HG03565 (cell line): ENCODE measurements around the gene SFXN2.
A peak's percentile ranks its signal among the peaks of the same experiment; 100 is the strongest.
"Not testable (repeated sequence)": the region's sequence is repeated elsewhere in the genome, so short reads cannot be mapped to it uniquely, and the experiment has no call there.

Experiments
- ATAC-seq: cut with Tn5 transposase; IDR thresholded peaks from one replicate; pipeline ENCODE4 v1.9.1; 2021; ENCODE audit warnings: mild to moderate bottlenecking, moderate library complexity; ENCODE audit not compliant: unreplicated experiment

The SFXN2 gene, protein sequence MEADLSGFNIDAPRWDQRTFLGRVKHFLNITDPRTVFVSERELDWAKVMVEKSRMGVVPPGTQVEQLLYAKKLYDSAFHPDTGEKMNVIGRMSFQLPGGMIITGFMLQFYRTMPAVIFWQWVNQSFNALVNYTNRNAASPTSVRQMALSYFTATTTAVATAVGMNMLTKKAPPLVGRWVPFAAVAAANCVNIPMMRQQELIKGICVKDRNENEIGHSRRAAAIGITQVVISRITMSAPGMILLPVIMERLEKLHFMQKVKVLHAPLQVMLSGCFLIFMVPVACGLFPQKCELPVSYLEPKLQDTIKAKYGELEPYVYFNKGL

DNA sequence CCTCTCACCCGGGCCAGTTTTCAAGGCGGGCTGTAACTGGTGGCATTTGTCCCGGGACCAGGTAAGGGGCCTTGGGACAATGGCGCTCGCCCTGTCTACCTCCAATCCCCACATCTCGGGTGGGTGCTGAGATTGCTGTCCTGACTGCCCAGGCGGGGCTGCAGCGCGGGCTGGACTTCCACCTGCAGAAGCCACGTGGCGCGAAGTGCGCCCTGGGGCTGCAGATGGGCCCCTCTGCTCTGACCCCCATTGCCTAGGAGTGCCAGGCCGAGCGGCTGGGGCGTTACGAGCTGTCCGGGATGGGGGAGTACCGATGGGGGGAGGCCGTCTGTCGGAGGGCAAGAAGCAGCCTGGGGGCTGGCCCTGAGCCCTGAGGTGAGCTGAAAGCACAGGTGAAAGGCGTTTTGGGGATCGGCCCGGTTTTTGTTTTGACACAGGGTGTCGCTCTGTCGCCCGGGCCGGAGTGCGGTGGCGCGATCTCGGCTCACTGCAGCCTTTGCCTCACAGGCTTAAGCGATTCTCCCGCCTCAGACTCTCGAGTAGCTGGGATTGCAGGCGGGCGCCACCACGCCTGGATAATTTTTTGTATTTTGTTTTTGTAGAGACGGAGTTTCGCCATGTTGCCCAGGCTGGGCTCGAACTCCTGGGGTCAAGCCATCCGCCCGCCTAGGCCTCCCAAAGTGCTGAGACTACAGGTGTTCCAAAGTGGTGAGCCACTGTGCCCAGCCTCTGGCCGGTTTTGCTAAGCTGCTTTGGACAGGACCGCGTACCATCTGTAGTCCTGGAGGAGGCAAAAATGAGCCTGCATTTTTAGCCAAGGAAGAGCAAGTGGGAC lies at the start of gene SFXN2:
SFXN2 (plus strand) TSS at position 16 of the 835 bp plus-strand sequence. CDS start 12,001 bp downstream, outside the sequence.
- ATAC-seq: peak; percentile 16

DNA sequence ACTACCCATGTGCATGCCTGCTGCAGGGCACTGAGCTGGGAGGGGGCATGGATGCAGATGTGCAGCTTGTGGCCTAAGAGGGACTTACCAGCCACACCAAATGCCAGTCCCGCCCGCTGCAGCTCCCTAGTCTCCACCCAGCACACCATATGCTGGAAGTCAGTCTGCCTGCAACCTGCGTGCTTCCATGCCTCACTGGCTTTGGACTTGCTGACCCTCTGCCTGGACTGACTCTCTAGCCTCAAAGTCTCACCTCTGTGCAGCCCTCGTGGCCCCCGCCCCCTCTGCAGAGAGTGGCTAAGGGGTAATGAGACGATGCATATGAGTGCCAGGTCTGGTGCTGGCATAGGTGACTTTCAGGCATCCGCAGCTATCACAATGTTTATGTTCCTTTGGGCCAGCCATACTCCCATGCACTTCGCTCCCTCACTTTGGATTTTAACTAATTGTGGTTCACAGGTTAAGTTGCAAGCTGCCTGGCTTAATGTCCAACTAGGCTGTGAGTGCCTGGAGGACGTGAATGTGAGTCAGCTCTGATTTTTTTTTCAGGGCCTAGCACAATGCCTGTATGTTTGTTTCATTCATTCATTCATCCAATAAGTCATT lies 48.4 kb upstream of the SFXN2 start:
- ATAC-seq: no peak

DNA sequence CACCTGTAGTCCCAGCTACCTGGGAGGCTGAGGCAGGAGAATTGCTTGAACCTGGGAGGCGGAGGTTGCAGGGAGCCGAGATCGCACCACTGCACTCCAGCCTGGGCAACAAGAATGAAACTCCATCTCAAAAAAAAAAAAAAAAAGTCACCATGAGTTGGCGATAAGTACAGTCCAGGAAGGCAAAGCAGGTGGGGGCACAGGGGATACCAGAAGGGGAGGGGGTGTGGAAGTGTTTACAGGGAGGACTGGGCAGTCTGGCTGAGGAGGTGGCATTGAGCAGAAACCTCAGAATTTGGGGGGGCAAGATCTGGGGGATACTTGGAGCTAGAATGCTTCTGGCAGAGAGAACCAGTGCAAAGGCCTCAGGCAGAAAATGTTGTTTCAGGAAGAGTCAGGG lies 47.0 kb upstream of the SFXN2 start:
- not testable (repeated sequence) for ATAC-seq

DNA sequence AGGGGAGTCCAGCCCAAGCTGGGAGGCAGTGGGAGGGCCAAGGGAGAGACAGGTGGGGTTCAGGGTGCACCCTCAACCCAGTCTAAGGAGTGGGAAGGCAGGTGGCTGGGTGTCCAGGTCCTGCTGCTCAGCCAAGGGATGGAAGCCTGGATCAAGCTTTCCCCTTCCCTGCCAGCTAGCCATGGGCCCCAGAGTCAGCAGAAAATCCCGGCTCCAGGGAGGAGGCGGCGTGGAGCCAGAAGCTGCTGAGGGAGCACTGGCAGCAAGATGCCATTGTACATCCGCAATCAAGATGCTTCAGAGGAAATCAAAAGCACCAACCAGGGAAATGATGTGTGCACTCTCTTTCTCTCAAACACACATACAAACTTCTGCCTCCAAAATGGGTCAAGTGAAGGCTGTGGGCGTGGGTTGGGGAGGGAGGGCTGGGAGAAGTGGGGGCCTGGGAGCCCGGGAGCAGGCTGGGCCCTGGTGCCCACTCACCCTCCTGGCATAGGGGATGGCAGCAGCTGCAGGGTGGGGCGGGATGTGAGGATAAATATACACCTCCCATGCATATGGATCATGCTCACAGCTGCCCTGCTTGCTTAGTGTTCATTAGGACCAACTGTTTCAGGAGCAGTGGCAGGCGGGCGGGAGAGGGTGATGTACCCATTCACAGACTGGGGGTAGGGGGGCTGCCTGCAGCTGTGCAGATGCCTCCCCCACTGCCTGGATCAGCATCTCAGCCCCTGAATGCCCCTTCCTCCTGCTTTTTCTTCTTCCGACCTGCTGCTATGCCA lies 45.9 kb upstream of the SFXN2 start:
- no peak for ATAC-seq

DNA sequence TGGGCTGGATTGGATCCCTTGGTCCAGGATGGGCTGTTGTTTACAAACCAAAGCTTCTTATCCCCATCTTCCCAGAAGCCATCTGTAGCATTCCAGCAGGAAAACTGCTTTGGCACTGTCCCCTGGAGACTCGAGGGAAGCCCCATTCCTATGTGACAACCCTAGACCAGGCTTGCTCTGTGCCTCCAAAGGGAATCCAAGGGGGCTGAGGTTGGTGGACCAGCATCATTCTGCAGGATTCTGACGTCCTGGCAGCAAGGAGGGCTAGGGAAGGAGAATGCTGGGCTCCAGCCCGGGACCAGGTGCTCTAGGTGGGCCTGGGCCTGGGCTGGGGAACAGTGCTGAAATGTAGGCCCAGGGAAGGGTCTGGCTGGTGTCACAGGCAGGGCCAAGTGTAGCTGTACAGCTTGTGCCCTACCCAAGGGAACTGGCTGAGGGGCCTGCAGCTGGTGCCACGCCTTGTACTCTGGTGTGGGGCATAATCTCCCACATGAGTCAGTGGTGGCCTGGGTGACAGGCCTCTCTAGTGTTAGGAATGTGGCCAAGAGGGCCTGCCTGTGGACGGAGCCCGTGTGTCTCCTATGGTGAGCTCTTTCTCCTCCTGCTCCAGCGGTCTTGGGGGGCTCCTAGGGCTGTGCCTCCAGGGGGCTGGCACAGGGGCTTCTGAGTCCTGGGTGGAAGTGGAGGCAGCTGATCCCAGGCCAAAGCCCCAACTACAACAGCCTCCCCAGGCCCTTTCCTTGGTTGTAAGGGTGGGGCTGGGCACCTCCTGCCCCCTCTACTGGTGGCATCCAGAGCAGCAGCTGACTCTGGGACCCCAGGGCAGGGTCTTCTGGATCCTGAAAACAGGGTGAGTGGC lies 45.0 kb upstream of the SFXN2 start:
- ATAC-seq: no peak

DNA sequence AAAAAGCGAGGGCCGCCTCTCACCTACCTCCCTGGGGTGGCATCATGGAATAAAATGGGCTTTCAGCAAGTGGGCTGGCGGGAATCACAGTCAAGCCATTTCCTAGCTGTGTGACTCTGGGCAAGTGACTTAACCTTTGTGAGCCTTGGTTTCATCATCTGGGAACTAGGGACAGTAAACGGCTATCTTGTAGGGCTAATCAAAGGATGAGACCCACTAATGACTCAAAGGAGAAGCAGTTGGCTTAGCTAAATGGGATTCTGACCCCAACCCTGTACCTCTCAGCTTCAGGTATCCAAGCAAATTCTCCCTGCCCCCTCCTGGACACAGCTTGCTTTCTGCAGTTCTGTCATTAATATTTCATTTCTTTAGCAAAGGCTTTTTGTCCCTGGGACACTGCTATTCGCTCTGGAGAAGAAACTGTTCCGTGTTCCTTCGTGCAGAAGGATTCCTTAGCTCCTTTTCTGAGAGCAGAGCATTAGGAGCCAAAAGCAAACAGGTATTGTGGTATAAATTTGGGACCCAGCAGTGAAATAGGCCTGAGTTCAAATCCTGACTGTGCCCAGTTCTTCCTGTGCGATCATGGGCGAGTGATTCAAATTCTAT lies 44.3 kb upstream of the SFXN2 start:
- no peak for ATAC-seq

DNA sequence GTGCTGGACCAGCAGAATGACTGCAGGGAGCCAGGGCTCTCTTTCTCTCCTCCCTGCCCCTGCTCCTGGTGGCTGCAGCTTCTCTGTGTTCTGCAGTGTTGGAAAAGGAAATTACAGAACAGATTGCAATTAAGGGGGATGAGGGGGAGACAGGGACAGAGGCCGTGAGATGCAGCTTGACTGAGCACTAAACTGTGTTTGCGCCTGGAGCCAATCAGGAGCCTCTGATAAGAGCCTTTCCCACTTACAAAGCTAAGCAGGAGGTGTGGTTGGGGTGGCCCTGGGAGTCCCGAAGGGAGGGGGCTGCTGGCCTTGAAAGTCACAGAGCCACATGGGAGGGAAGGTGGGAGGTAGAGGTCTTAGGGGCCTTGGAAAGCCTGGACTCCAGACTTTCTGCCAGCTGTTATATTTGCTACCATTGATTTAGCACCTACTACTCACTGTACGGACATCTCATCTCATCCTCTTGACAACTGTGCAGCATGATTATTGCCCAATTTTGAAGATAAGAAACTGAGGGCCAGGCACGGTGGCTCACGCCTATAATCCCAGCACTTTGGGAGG lies 43.5 kb upstream of the SFXN2 start:
- ATAC-seq: no peak

DNA sequence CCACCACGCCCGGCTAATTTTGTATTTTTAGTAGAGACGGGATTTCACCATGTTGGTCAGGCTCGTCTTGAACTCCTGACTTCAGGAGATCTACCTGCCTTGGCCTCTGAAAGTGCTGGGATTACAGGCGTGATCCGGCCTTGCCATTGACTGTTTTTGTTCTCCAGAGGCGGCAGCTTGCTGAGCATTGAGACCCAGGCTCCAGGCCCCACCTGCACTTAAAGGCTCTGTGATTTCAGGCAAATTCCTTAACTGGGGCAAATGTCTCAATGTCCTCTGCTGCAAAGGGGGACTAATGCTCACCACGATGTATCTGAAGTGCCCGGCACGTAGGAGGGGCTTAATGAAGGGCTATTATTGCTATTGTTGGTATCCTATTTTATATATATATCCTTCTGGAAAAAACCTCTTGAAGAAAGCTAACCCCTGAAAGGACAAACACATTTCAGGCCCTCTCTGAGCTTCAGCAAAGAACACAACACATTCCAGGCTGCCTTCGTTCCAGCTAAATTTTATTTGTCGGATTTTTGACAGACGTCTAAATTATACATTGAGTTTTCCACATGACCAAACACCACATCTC lies 41.1 kb upstream of the SFXN2 start:
- ATAC-seq: no peak

DNA sequence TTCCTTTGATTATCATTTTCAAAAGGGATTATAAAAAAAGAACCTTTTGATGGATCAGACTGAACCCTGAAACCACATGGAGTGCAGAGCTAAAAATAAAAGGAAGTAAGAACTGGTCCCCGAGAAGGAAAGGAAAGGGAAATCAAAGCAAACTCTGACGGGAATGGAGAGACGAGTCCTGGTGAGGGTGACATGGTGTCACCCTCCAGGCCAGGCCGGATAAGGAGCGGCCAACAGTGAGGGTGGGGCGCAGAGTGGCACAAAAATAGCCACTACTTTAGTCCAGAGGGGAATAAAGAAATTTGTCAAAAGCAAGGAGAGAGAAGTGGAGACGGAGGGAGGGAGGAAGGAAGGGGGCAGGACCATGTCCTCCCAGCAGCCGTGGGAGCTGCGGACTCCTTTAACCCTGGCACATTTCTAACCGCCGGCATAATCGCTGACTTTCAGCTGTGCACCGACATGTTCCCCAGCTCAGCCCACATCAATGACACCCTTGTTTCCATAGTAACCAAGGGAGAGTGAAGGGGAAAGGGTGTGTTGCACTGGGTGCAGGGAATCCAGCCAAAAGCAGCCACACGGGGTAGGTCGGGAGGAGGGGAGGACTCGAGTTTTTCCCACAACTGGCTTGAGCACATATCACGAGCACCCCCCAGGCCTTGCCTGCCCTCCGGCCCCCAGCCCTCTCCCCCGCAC lies 40.5 kb upstream of the SFXN2 start:
- ATAC-seq: no peak

DNA sequence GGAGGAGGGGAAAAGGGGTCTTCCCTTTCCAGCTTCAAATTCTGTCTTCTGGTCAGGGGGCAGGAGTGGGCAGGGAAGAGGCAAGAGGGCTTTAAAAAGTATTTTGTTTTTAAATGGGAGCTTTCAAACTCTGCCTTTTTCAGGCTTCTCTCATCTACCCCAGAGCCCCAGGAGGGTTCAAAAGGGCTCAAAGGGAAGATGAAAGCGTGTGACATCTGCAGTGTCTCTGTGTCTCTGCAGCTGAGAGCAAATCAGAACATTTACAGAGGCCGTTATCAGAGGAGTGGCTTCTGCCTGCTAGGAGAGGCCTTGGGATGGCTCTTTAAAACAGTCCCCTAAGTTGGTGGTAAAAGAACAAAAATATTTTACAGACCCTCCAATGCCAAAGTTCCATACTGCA lies 39.9 kb upstream of the SFXN2 start:
- ATAC-seq: no peak

DNA sequence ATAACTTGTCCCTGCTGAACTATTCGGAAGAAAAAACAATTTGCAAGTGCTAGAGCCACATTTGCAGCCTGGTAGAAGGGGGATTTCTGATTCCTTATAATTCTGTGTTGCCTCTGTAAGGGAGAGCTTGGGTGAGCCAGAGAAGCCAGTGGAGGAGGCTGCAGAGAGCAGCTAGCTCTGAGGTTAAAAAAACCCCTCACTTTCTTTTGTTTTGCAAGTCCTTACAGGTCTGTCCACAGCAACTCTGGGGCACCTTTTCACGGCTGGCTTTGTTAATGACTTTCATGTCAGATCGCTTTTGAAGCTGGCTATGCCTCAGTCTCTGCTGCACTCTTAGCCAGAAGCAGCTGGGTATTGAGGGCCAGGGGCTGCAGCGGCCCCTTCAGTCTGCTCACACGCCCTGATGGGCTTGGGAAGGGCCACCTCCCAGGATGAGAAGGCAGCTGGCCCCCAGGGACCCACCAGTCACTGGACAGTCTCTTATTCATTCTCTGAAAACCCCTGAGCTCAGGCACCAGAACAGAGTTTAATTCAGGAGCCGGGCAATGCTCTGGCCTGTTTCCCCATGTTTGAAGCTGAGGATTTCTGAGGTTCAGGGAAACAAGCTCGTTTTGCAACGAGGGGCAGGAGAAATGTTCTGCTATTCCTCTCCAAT lies 39.3 kb upstream of the SFXN2 start:
- no peak for ATAC-seq

DNA sequence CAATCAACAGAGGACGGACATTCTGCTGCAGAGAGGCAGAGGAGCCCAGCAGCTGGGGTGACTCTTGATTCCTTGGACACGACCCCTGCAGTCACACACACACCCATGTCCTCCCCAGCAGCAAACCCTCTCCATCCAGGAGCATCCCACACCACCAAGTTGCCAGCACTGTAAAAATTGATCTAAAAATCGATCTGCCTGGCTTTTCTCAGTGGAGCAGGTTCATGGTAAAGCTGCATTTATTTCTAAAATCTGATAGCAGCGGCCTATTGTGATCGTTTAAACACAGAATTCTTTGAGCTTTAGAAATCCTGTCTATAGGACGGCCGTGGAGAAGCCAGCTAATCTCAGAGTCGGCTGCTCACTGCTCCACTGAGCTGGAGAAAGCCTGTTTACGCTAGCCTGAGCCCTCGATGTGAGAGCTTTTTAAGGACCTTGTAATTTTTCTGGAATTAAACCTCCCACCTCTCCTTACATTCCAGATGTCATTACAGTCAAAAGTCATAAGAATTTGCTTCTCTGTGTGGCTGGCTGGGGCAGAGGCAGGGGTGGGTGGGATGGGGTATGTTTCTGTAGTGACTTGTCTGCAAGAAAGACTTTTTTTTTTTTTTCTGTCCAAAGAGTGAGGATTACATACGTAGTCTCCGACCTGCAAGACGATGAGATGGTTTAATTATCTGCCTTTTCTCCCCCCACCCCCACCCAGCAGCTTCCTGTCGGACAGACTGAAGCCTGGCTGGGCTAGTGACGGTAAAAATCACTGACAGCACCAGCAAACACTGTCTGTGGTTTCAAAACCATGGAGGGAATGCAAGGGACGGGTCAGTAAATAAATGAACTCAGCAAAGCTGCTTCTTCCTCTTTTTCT lies 38.5 kb upstream of the SFXN2 start:
- no peak for ATAC-seq

DNA sequence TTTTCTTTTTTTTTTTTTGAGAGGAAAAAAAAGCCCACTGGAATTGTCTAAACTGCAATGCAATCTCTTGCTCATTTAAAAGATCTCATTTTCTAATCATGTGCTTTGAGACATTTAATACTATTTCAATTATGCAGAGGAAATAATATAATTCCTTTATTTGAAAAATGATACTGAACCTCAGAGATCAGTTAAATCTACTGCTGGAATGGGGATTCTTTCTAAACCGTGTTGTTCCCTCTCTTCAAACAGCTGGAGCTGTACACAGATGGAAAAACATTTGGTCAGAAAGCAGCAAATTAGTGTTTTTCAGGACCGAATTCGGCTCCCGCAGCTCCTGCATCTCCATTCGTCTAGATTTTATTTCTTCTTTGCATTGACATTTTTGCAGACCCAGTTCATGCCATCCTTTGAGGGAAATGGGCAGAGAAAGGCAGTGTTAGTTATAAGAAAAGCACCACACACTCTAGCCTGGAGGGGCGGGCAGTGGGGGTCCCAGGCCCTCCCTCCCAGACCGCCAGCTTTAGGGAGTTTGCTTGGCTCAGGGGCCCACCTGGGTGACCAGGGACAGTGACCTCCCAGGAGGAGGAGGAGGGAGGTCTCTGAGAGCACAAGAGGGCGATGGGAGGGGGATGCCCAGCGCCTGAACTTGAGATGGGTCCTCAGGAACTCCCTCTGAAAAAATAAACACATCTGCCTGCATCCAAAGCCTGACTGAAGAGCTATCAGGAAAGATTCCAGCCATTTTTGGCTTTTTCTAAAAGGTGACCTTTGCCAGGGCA lies 37.7 kb upstream of the SFXN2 start:
- no peak for ATAC-seq

DNA sequence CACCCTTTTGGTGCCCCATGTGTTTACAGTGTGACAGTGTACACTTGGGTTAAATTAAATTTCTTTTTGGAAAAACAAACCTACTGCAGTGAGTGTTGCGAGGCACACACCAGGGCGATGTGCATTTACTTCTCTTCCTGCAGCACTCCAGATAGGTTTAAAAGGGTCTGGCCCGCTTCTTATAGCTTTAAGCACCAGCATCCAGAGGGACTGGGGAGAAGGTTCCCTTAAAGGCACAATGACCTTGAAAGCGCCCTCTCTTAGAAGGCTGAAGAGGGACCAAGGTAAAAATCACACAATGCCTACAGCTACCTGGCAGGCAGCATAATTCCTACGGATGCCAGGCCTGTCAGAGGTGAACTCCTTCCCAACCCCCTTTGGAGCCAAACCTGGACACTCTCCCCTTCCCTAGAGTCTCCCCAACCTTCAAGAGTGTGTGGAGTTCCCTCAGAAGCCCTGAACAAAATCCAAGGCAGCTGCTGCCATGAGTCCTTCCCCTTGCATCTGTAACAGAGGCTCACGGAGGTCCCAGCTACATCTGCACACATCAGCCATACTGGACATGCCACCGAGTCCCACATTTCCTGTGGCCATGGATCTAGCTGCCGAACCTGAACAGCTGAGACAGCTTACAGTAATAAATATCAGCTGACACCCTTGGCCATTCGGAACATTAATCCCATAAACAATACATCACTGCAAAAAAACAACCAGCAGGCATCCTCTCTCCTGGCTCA lies 36.9 kb upstream of the SFXN2 start:
- no peak for ATAC-seq

DNA sequence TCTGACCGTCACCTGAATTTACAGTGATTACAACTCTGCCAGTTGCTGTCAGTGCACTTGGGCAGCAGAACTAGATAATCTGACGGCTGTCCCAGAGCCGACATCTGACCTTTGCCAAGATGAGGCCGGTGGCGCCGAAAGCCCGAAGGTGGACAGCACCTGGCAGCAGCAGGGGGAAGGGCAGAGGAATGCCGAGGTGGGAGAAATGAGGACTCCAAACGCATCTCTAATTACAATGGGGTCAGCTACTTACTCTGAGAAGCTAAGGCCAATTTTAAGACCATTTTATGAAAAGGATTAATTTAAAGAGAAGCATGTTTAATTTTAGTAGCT lies 36.4 kb upstream of the SFXN2 start:
- ATAC-seq: no peak

DNA sequence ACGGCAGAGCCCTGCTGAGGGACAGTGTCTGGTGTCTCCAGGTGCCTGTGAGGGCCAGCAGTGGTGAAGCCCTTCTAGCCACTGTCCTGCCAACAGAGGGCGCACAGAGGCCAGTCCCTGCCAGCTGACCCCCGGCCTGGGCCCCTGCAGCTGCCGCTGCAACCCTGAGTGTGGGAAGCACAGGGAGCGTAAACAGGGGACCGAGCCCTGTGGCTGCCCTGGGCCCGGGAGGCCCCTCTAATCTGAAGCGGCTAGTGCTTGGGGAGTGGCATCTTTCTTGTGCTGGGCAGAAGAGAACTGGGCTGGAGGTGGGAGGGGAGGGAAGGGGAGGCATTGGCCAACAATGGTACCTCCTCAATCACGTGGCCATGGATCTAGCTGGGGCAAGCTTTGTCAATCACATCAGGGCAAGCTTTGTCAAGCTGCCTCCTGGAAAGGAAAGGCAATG lies 35.6 kb upstream of the SFXN2 start:
- no peak for ATAC-seq
